H1 (cell line): ENCODE measurements around the gene VSTM2L. TPM values are rescaled to one million over a fixed set of nuclear protein-coding genes. Genes with fewer than 3 reads are reported as not detected.

Experiments used
- CTCF ChIA-PET: fragments of 300-600 bp; sonication (Branson Sonifier 250); formaldehyde crosslinking; loops from one replicate; lab custom pipeline; 2021; ENCODE audit not compliant: partially characterized antibody; lab: Charles Lee
- POLR2A ChIA-PET: fragments of 300-600 bp; sonication (Branson Sonifier 250); formaldehyde crosslinking; loops from one replicate; lab custom pipeline; 2021; ENCODE audit warnings: inconsistent platforms; ENCODE audit not compliant: partially characterized antibody; lab: Charles Lee
- DNase-seq, 2 experiments: peaks; one replicate each; pipeline versions ENCODE4 v3.0.0 to v3.0.0-alpha.2; 2010 to 2022; ENCODE audit warnings: low spot score in 2 of 2, low read depth in 1 of 2, mixed read lengths in 1 of 2
- FAIRE-seq: peaks from 2 replicates; lab custom pipeline; 2011; peaks lifted over from hg19 to GRCh38; lab: Jason Lieb, UNC
- H2AFZ ChIP-seq: 2 replicates; pipeline ENCODE4 v1.8.1; 2012; ENCODE audit warnings: low read length, inconsistent platforms
- H2AK5ac ChIP-seq: 2 replicates; pipeline ENCODE4 v1.6.1; 2013; ENCODE audit warnings: low read depth, low read length
- H2BK120ac ChIP-seq: replicated peaks from 2 replicates; pipeline ENCODE3; 2013; ENCODE audit warnings: low read depth, low read length, inconsistent platforms
- H2BK12ac ChIP-seq: 2 replicates; pipeline ENCODE4 v1.6.1; 2013; ENCODE audit warnings: low read depth, low read length
- H2BK15ac ChIP-seq: 2 replicates; pipeline ENCODE4 v1.6.1; 2013; ENCODE audit warnings: low read length
- H2BK20ac ChIP-seq: 2 replicates; pipeline ENCODE4 v1.6.1; 2013; ENCODE audit warnings: low read length
- H2BK5ac ChIP-seq: 2 replicates; pipeline ENCODE4 v1.6.1; 2013; ENCODE audit warnings: low read depth, low read length
- H3K14ac ChIP-seq: 2 replicates; pipeline ENCODE4 v1.6.1; 2013; ENCODE audit warnings: inconsistent platforms; ENCODE audit not compliant: insufficient read length
- H3K18ac ChIP-seq: 2 replicates; pipeline ENCODE4 v1.6.1; 2013; ENCODE audit warnings: low read length; ENCODE audit errors: extremely low read depth
- H3K23ac ChIP-seq: 2 replicates; pipeline ENCODE4 v1.6.1; 2013; ENCODE audit warnings: inconsistent platforms; ENCODE audit not compliant: insufficient read length
- H3K23me2 ChIP-seq: 2 replicates; pipeline ENCODE4 v1.6.1; 2013; ENCODE audit warnings: low read depth, low read length
- H3K27ac ChIP-seq: 2 replicates; pipeline ENCODE4 v1.6.1; 2011; ENCODE audit warnings: low read depth, low read length, inconsistent platforms
- H3K27me3 ChIP-seq, 4 experiments: replicated peaks in 1 of 4; 1 replicate in 1 of 4; 2 replicates in 3 of 4; pipeline versions ENCODE4 v1.6.1 to v1.8.1; 2011 to 2013; ENCODE audit warnings: low read length in 3 of 4, mild to moderate bottlenecking in 3 of 4, inconsistent platforms in 2 of 4, mixed read lengths in 2 of 4, moderate library complexity in 1 of 4; ENCODE audit not compliant: control insufficient read depth in 3 of 4, insufficient read depth in 3 of 4; ENCODE audit errors: extremely low read depth in 1 of 4
- H3K36me3 ChIP-seq, 4 experiments: 2 replicates each; pipeline versions ENCODE4 v1.6.1 to v1.8.1; 2011 to 2013; ENCODE audit warnings: mild to moderate bottlenecking in 4 of 4, low read length in 3 of 4, moderate library complexity in 2 of 4, control low read depth in 1 of 4, inconsistent platforms in 1 of 4; ENCODE audit not compliant: insufficient read depth in 4 of 4, control insufficient read depth in 2 of 4
- H3K4ac ChIP-seq: replicated peaks from 2 replicates; pipeline ENCODE3; 2013; ENCODE audit warnings: low read length, low read depth, mixed read lengths, inconsistent platforms; ENCODE audit not compliant: insufficient read length
- H3K4me1 ChIP-seq, 4 experiments: replicated peaks in 1 of 4; 1 replicate in 1 of 4; 2 replicates in 3 of 4; pipeline versions ENCODE4 v1.6.1 to v1.8.1; 2011 to 2013; ENCODE audit warnings: low read length in 3 of 4, inconsistent platforms in 2 of 4, mixed read lengths in 1 of 4; ENCODE audit not compliant: insufficient read depth in 4 of 4, control insufficient read depth in 3 of 4
- H3K4me2 ChIP-seq, 2 experiments: 2 replicates each; pipeline versions ENCODE4 v1.6.1 to v1.8.1; 2011 to 2013; ENCODE audit warnings: low read depth in 2 of 2, low read length in 2 of 2, control low read depth in 1 of 2, inconsistent platforms in 1 of 2, mild to moderate bottlenecking in 1 of 2; ENCODE audit not compliant: insufficient read depth in 1 of 2
- H3K4me3 ChIP-seq, 4 experiments: fragments of 200-600, 300-600 bp in 1 of 4; sonication (generic), shearing (Covaris generic), sonication (Bioruptor Twin) in 1 of 4; 2 replicates each; pipeline versions ENCODE4 v1.5.1 to v1.8.1; 2011 to 2016; ENCODE audit warnings: low read length in 4 of 4, low read depth in 3 of 4, control low read depth in 2 of 4, inconsistent platforms in 2 of 4, mild to moderate bottlenecking in 2 of 4, mixed read lengths in 1 of 4, moderate library complexity in 1 of 4; ENCODE audit not compliant: insufficient read depth in 2 of 4; ENCODE audit errors: extremely low read depth in 1 of 4
- H3K56ac ChIP-seq: replicated peaks from 2 replicates; pipeline ENCODE3; 2013; ENCODE audit warnings: low read depth, mild to moderate bottlenecking, mixed read lengths, low read length, inconsistent platforms; ENCODE audit not compliant: insufficient read length
- H3K79me1 ChIP-seq: 2 replicates; pipeline ENCODE4 v1.6.1; 2013; ENCODE audit warnings: low read depth, low read length, control low read depth
- H3K79me2 ChIP-seq, 2 experiments: 2 replicates each; pipeline versions ENCODE4 v1.6.1 to v1.8.1; 2012 to 2013; ENCODE audit warnings: low read length in 2 of 2, mild to moderate bottlenecking in 2 of 2, inconsistent platforms in 1 of 2; ENCODE audit not compliant: insufficient read depth in 2 of 2, control insufficient read depth in 1 of 2
- H3K9ac ChIP-seq, 4 experiments: replicated peaks in 1 of 4; 1 replicate in 1 of 4; 2 replicates in 3 of 4; pipeline versions ENCODE4 v1.6.1 to v1.8.1; 2011 to 2013; ENCODE audit warnings: low read depth in 3 of 4, low read length in 3 of 4, control low read depth in 2 of 4, mild to moderate bottlenecking in 2 of 4, moderate library complexity in 2 of 4, inconsistent platforms in 1 of 4; ENCODE audit errors: extremely low read depth in 1 of 4
- H3K9me3 ChIP-seq, 2 experiments: 2 replicates each; pipeline versions ENCODE4 v1.6.1 to v1.8.1; 2012 to 2013; ENCODE audit warnings: mild to moderate bottlenecking in 2 of 2, moderate library complexity in 2 of 2, control low read depth in 1 of 2, inconsistent platforms in 1 of 2, low read depth in 1 of 2, low read length in 1 of 2, mixed read lengths in 1 of 2; ENCODE audit not compliant: insufficient read depth in 2 of 2
- H4K20me1 ChIP-seq, 2 experiments: replicated peaks in 1 of 2; 2 replicates each; pipeline versions ENCODE3 to v1.8.1; 2011 to 2013; ENCODE audit warnings: inconsistent platforms in 2 of 2, low read length in 2 of 2, mild to moderate bottlenecking in 1 of 2; ENCODE audit not compliant: insufficient read depth in 2 of 2, control insufficient read depth in 1 of 2
- H4K5ac ChIP-seq: 2 replicates; pipeline ENCODE4 v1.6.1; 2013; ENCODE audit warnings: low read length, low read depth, mixed read lengths, inconsistent platforms; ENCODE audit not compliant: insufficient read length
- H4K8ac ChIP-seq: 2 replicates; pipeline ENCODE4 v1.8.0; 2013; ENCODE audit warnings: mild to moderate bottlenecking, moderate library complexity, low read length, inconsistent platforms; ENCODE audit not compliant: insufficient read depth; ENCODE audit errors: extremely low read depth
- H4K91ac ChIP-seq: replicated peaks from 2 replicates; pipeline ENCODE3; 2013; ENCODE audit warnings: low read length, mixed read lengths, inconsistent platforms; ENCODE audit not compliant: insufficient read length
- ASH2L ChIP-seq: fragments of 200-600, 300-600 bp; sonication (generic); IDR thresholded peaks from one replicate; pipeline ENCODE4 v1.7.1; 2017; ENCODE audit warnings: low read length
- EGR1 ChIP-seq: IDR thresholded peaks from 2 replicates; pipeline ENCODE4 v1.6.1; 2011; ENCODE audit warnings: low read depth, low read length, borderline replicate concordance
- SIRT6 ChIP-seq: IDR thresholded peaks from one replicate; pipeline ENCODE4 v1.7.1; 2012; ENCODE audit warnings: low read length, inconsistent platforms
- WGBS, 2 experiments: shearing (Covaris generic) in 1 of 2; methylation state at CpG; one replicate each; pipeline versions ENCODE4 v1.1.6 to v1.1.7; 2013 to 2015; ENCODE audit warnings: low lambda C conversion rate in 2 of 2, mixed read lengths in 2 of 2, inconsistent platforms in 1 of 2, low coverage in 1 of 2, missing lambda C conversion rate in 1 of 2; ENCODE audit not compliant: insufficient replicate concordance in 2 of 2, insufficient coverage in 1 of 2, insufficient read length in 1 of 2; ENCODE audit errors: extremely low coverage in 1 of 2, missing lambda C conversion rate in 1 of 2; 5-methylcytosine and 5-hydroxymethylcytosine counted together
- polyA plus RNA-seq, 7 experiments: library from polyadenylated mRNA; depleted of rRNA in 3 of 7; stranded (reverse) in 5 of 7; unstranded in 2 of 7; fragments of >200 nt in 5 of 7; fragments of 200-250 nt in 2 of 7; gene quantifications; 1 replicate in 5 of 7; 2 replicates in 1 of 7; 4 replicates in 1 of 7; pipeline versions ENCODE4 v1.2.1 to v1.2.3, GENCODE V29; 2011 to 2013; ENCODE audit warnings: missing spikeins in 2 of 7, mixed read lengths in 2 of 7
- total RNA-seq: library from RNA; stranded (reverse); fragmentation: NEBNext Ultra II Directional; extraction: Animal tissue kit (Norgen Biotek cat#: 25700); gene quantifications from 2 replicates; pipeline ENCODE4 v1.2.1, GENCODE V29; 2021

Gene VSTM2L
- total and polyA plus RNA-seq, 2 of the 8 experiments (the other 6 are each of a cell fraction or from before 2014, with no cell fraction given), result 1.3 to 3.2 TPM

GRCh38 chr20:37875460-37876175 is 27.3 kb upstream of the VSTM2L start:
- Histone ChIP-seq H3K4ac (no peak overlapping the region), H4K91ac (no peak overlapping the region), H2BK5ac (no peak overlapping the region), H3K18ac (no peak overlapping the region), H4K20me1 (no peaks in the 10 kb centered on the region), H3K79me2 (no peaks in the 10 kb centered on the region), H3K27me3 (no peaks in the 10 kb centered on the region), H2BK15ac (no peak overlapping the region), H4K8ac (no peak overlapping the region), H2BK20ac (no peak overlapping the region), H4K5ac (no peak overlapping the region), H3K27ac (no peak overlapping the region), H3K9ac (no peak overlapping the region), H2AFZ (no peak overlapping the region), H3K4me1 (no peaks in the 10 kb centered on the region), H3K79me1 (no peaks in the 10 kb centered on the region), H3K14ac (no peak overlapping the region), H3K23me2 (no peaks in the 10 kb centered on the region), H3K36me3 (no peaks in the 10 kb centered on the region; a peak in 3 of 8 replicates), H3K4me3 (no peak overlapping the region), H3K9me3 (no peaks in the 10 kb centered on the region), H3K56ac (no peak overlapping the region), H3K23ac (no peak overlapping the region), H3K4me2 (no peak overlapping the region), H2AK5ac (no peak overlapping the region)
- POLR2A ChIA-PET, result no interaction called here
- no peak for DNase-seq
- 87% methylated on average over 24 of the region's 24 CpGs; no CpG with 5 or more reads in 1 of the 2 experiments for WGBS, 2 experiments
- TF ChIP-seq ASH2L (no peak), EGR1 (no peak), SIRT6 (no peak)
- TF ChIP-seq, all 59 proteins: peak for 0
- CTCF ChIA-PET, result interaction anchor here (0.6 to 1.0 kb wide), 3 partner anchors 9 to 117 kb away, joined by 3 read pairs; no protein-coding TSS in a partner anchor
- no peak for FAIRE-seq
- Histone ChIP-seq H2BK12ac (no peak overlapping the region), H2BK120ac (no peak overlapping the region)
